ENCODE results near the gene OR6N1.

Gene OR6N1

GRCh38 chr1:158752155-158752712, 19.8 kb downstream of the OR6N1 start:
- no peak for DNase-seq (ENCODE audit: low read depth)

DNA sequence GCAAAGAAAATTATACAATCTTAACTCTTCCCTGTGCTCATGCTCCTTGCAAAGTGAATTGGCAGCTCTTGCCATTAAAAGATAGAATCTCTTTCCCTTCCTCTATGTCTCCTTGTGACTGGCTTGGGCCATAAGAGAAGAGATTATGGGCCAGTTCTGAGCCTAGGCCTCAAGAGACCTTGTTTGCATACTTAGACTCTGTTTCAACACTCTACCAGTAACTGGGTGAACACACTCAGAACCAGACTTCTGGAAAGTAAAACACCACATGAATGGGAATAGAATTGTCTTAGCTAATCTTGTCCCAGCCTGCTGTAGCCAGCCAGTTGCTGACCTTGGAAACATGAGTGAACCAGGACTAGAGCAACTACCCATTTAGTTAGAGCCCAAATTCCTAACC, 36.1 kb downstream of the OR6N1 start:
- no peak for DNase-seq (ENCODE audit: low read depth)

- DNase-seq (ENCODE audit: low read depth): no peak
Observed at GRCh38 chr1:158732524-158732923, 39.5 kb downstream of the OR6N1 start.

DNA sequence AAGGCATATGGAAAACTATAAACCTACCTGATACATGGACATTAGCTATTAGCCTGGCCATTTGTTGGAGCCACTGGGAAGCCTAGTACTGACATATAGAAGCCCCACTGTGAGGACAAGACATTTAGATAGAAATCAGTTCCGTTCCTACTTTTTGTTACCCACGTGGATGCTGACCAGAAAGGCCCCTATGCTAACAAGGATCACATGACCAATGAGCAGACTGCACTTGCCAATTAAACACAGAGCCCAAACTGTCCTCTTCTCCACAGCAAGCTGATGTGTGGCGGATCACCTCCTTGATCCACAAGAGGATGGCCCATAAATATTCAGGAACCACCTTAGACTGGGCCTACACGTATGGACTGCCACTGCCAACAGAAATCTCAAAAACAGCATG, 40.3 kb downstream of the OR6N1 start:
- DNase-seq (ENCODE audit: low read depth): no peak

GRCh38 chr1:158730453-158730852, 41.5 kb downstream of the OR6N1 start:
- no peak for DNase-seq (ENCODE audit: low read depth)

DNA sequence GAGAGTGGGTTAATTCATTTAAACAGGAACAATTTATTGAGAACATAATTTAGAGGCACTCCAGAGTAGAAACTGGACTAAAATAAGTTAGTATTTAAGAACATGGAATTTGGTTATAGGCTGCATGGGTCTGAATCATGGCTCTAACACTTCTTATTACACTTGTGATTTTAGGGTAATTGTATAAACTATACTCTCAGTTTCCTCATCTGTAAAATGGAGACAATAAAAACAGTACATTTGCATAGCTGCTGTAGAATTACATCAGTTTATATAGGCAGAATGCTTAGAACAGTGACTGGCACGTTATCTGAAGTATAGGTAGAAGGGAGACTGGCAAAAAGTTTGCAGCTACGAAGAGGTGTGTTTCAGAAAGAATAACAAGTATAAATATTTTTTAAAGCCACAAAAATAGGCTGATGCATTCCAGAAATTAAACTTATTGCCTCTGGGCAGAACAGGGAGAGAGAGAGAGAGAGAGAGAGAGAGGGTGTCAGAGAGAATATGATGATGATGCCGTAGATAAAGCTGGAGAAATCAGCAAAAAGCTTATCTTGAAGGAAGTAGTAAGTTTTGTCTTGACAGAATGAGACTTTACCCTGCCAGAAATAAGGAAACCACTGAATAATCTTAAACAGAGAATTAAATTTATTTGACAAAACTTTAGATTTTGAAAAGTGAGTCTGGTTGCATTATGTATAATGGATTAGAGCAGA, 43.3 kb downstream of the OR6N1 start:
- no peak for DNase-seq (ENCODE audit: low read depth)

- DNase-seq (ENCODE audit: low read depth): no peak
Observed at GRCh38 chr1:158724442-158724841, 47.6 kb downstream of the OR6N1 start.

GRCh38 chr1:158720620-158721019, 51.4 kb downstream of the OR6N1 start, which contains the start of gene OR6K3:
Gene OR6K3, minus strand, starts transcription at chr1:158720720. Its CDS starts 2,605 bp downstream, at chr1:158718115.
- DNase-seq (ENCODE audit: low read depth): no peak

- DNase-seq (ENCODE audit: low read depth): no peak
Observed at GRCh38 chr1:158719664-158720063, 52.3 kb downstream of the OR6N1 start.

- no peak for DNase-seq (ENCODE audit: low read depth)
Observed at GRCh38 chr1:158717344-158717743, 54.7 kb downstream of the OR6N1 start.

GRCh38 chr1:158716335-158716734, 55.7 kb downstream of the OR6N1 start:
- no peak for DNase-seq (ENCODE audit: low read depth)

- DNase-seq (ENCODE audit: low read depth): no peak
Observed at GRCh38 chr1:158714754-158715153, 57.2 kb downstream of the OR6N1 start.
